HG03442 (cell line): ENCODE data around the gene PPP1CC.
"Not testable (repeated sequence)": the region's sequence is repeated elsewhere in the genome, so short reads cannot be mapped to it uniquely, and the experiment has no call there.

Experiments used
- ATAC-seq: cut with Tn5 transposase; IDR thresholded peaks from one replicate; pipeline ENCODE4 v1.9.1; 2021; ENCODE audit warnings: mild to moderate bottlenecking, moderate library complexity; ENCODE audit not compliant: unreplicated experiment

PPP1CC gene

GRCh38 chr12:110756611-110757010, 13.9 kb upstream of the PPP1CC start:
- ATAC-seq: no peak

GRCh38 chr12:110754101-110754793, 11.6 kb upstream of the PPP1CC start:
- ATAC-seq: no peak

GRCh38 chr12:110750784-110751461, 8.2 kb upstream of the PPP1CC start:
- ATAC-seq: no peak

GRCh38 chr12:110746550-110746949, 3.9 kb upstream of the PPP1CC start:
- ATAC-seq: no peak

GRCh38 chr12:110745542-110746284, 3.0 kb upstream of the PPP1CC start:
- no peak for ATAC-seq

GRCh38 chr12:110744601-110745264, 2.0 kb upstream of the PPP1CC start:
- no peak for ATAC-seq

GRCh38 chr12:110744151-110744571, 1.5 kb upstream of the PPP1CC start:
- ATAC-seq: no peak

- ATAC-seq: no peak
Measured at GRCh38 chr12:110743571-110744093, 941 bp upstream of the PPP1CC start.

GRCh38 chr12:110742096-110742717, 484 bp downstream of the PPP1CC start:
- peak; percentile 19 for ATAC-seq

GRCh38 chr12:110741341-110742095, 1.2 kb downstream of the PPP1CC start:
- ATAC-seq: no peak

GRCh38 chr12:110739894-110740293, 2.8 kb downstream of the PPP1CC start:
- no peak for ATAC-seq

- ATAC-seq: no peak
Measured at GRCh38 chr12:110739488-110739887, 3.2 kb downstream of the PPP1CC start.

GRCh38 chr12:110737532-110737931, 5.2 kb downstream of the PPP1CC start:
- ATAC-seq: no peak

- ATAC-seq: not testable (repeated sequence)
Measured at GRCh38 chr12:110737016-110737415, 5.7 kb downstream of the PPP1CC start.

GRCh38 chr12:110733900-110734299, 8.8 kb downstream of the PPP1CC start:
- no peak for ATAC-seq

GRCh38 chr12:110733089-110733715, 9.5 kb downstream of the PPP1CC start:
- no peak for ATAC-seq

- ATAC-seq: no peak
Measured at GRCh38 chr12:110732572-110732971, 10.1 kb downstream of the PPP1CC start.

GRCh38 chr12:110731479-110731878, 11.2 kb downstream of the PPP1CC start:
- no peak for ATAC-seq

- no peak for ATAC-seq
Measured at GRCh38 chr12:110728628-110729027, 14.1 kb downstream of the PPP1CC start.
